Keratinocyte (primary cell): ENCODE measurements around the gene TOM1. TPM values are rescaled to one million over a fixed set of nuclear protein-coding genes. Genes with fewer than 3 reads are reported as not detected.

Source experiments
- DNase-seq: peaks from one replicate; pipeline ENCODE4 v3.0.0-alpha.2; 2011; ENCODE audit warnings: low read depth, missing footprints, low spot score
- FAIRE-seq: peaks from 2 replicates; lab custom pipeline; 2011; peaks lifted over from hg19 to GRCh38; lab: Jason Lieb, UNC
- H2AFZ ChIP-seq: 2 replicates; pipeline ENCODE4 v1.6.0; 2012; ENCODE audit warnings: low read length, control low read depth, inconsistent platforms; ENCODE audit not compliant: control insufficient read depth
- H3K27ac ChIP-seq: 2 replicates; pipeline ENCODE4 v1.5.1; 2011; ENCODE audit warnings: low read length; ENCODE audit not compliant: control insufficient read depth, insufficient read depth
- H3K27me3 ChIP-seq: 3 replicates; pipeline ENCODE4 v1.6.0; 2011; ENCODE audit warnings: low read length; ENCODE audit not compliant: control insufficient read depth, insufficient read depth; ENCODE audit errors: extremely low read depth
- H3K36me3 ChIP-seq, 2 experiments: 2 replicates in 1 of 2; 3 replicates in 1 of 2; pipeline ENCODE4 v1.5.1; 2011; ENCODE audit warnings: low read length in 2 of 2, mild to moderate bottlenecking in 1 of 2; ENCODE audit not compliant: control insufficient read depth in 2 of 2, insufficient read depth in 2 of 2; ENCODE audit errors: extremely low read depth in 1 of 2
- H3K4me1 ChIP-seq: 3 replicates; pipeline ENCODE4 v1.5.1; 2011; ENCODE audit warnings: low read length; ENCODE audit not compliant: control insufficient read depth, insufficient read depth; ENCODE audit errors: extremely low read depth
- H3K4me2 ChIP-seq: 3 replicates; pipeline ENCODE4 v1.6.0; 2011; ENCODE audit warnings: low read depth, low read length; ENCODE audit not compliant: control insufficient read depth, insufficient read depth; ENCODE audit errors: extremely low read depth
- H3K4me3 ChIP-seq, 3 experiments: fragments of 200-600 bp in 1 of 3; sonication (generic) in 1 of 3; 2 replicates in 2 of 3; 3 replicates in 1 of 3; pipeline ENCODE4 v1.5.1; 2011 to 2016; ENCODE audit warnings: low read length in 3 of 3, mild to moderate bottlenecking in 3 of 3, control low read depth in 2 of 3, inconsistent platforms in 1 of 3, low read depth in 1 of 3, mixed read lengths in 1 of 3, mixed run types in 1 of 3, moderate library complexity in 1 of 3; ENCODE audit not compliant: control insufficient read depth in 2 of 3, insufficient read depth in 2 of 3; ENCODE audit errors: extremely low read depth in 1 of 3
- H3K79me2 ChIP-seq: 2 replicates; pipeline ENCODE4 v1.6.0; 2012; ENCODE audit warnings: low read length; ENCODE audit not compliant: control insufficient read depth, insufficient read depth
- H3K9ac ChIP-seq: 3 replicates; pipeline ENCODE4 v1.6.0; 2011; ENCODE audit warnings: low read length; ENCODE audit not compliant: control insufficient read depth, insufficient read depth; ENCODE audit errors: extremely low read depth
- H3K9me1 ChIP-seq: 3 replicates; pipeline ENCODE4 v1.6.0; 2011; ENCODE audit warnings: low read length; ENCODE audit not compliant: control insufficient read depth, insufficient read depth; ENCODE audit errors: extremely low read depth
- H3K9me3 ChIP-seq: 2 replicates; pipeline ENCODE4 v1.5.1; 2012; ENCODE audit warnings: low read depth, low read length; ENCODE audit not compliant: control insufficient read depth
- H4K20me1 ChIP-seq: 3 replicates; pipeline ENCODE4 v1.6.0; 2011; ENCODE audit warnings: low read length; ENCODE audit not compliant: control insufficient read depth, insufficient read depth; ENCODE audit errors: extremely low read depth
- EZH2 ChIP-seq: IDR thresholded peaks from one replicate; pipeline ENCODE4 v1.6.1; 2012; ENCODE audit warnings: inconsistent platforms, mild to moderate bottlenecking, low read length, moderate library complexity
- dilution Hi-C: fragments of 300-500 bp; cut with MboI; formaldehyde crosslinking; loops from one replicate; pipeline ENCODE4 v1.7.0; 2020; ENCODE audit warnings: low sequenced_read_pairs; ENCODE audit not compliant: extremely low pct_ligation_motif_present
- polyA plus RNA-seq, 5 experiments: library from polyadenylated mRNA; depleted of rRNA in 3 of 5; stranded (reverse) in 3 of 5; stranded (forward) in 1 of 5; unstranded in 1 of 5; fragments of >200 nt; gene quantifications; 1 replicate in 1 of 5; 2 replicates in 3 of 5; 3 replicates in 1 of 5; pipeline versions ENCODE4 v1.2.1 to v1.2.3, GENCODE V29; 2011 to 2012; ENCODE audit warnings: missing spikeins in 2 of 5, low read depth in 1 of 5, low replicate concordance in 1 of 5
- small RNA-seq, 3 experiments: library from RNA; depleted of rRNA; stranded (forward); fragments of <200 nt; gene quantifications; one replicate each; pipeline ENCODE3, GENCODE V24; 2012; ENCODE audit warnings: low read depth in 3 of 3, low replicate concordance in 1 of 3; ENCODE audit not compliant: insufficient read length in 3 of 3
- TF ChIP-seq, protein P1 (sequence below), 3 experiments: IDR thresholded peaks in 1 of 3; conservative IDR thresholded peaks in 1 of 3; optimal IDR thresholded peaks in 1 of 3; 2 replicates in 2 of 3; 3 replicates in 1 of 3; pipeline versions ENCODE3 to v1.5.1; 2011; ENCODE audit warnings: low read length in 3 of 3, mild to moderate bottlenecking in 3 of 3, moderate library complexity in 2 of 3, control low read depth in 1 of 3, inconsistent platforms in 1 of 3; ENCODE audit not compliant: insufficient read depth in 2 of 3; ENCODE audit errors: extremely low read depth in 1 of 3

TOM1 gene
- polyA plus RNA-seq, 1 donor (not counting 4 experiments of a cell fraction or from before 2014, with no cell fraction given) = 17.4 TPM

- Histone ChIP-seq H3K79me2 (peaks cover 2% of the 10 kb centered on the region), H3K36me3 (peaks cover 4 to 8% of the 10 kb centered on the region in 2 experiments)
- FAIRE-seq = no peak
Measured at GRCh38 chr22:35397095-35397904, 97.6 kb downstream of the TOM1 start.

More at GRCh38 chr22:35397095-35397904, 97.6 kb downstream of the TOM1 start:
- H3K4me3 ChIP-seq = no peak overlapping the region
- no peaks in the 10 kb centered on the region for H3K27me3 ChIP-seq
- no peak overlapping the region for H3K9ac ChIP-seq
- dilution Hi-C loops = no loop called here
- TF ChIP-seq EZH2 = no peak
- TF ChIP-seq, protein P1, sequence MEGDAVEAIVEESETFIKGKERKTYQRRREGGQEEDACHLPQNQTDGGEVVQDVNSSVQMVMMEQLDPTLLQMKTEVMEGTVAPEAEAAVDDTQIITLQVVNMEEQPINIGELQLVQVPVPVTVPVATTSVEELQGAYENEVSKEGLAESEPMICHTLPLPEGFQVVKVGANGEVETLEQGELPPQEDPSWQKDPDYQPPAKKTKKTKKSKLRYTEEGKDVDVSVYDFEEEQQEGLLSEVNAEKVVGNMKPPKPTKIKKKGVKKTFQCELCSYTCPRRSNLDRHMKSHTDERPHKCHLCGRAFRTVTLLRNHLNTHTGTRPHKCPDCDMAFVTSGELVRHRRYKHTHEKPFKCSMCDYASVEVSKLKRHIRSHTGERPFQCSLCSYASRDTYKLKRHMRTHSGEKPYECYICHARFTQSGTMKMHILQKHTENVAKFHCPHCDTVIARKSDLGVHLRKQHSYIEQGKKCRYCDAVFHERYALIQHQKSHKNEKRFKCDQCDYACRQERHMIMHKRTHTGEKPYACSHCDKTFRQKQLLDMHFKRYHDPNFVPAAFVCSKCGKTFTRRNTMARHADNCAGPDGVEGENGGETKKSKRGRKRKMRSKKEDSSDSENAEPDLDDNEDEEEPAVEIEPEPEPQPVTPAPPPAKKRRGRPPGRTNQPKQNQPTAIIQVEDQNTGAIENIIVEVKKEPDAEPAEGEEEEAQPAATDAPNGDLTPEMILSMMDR (optimal IDR thresholded peaks at IDR 0.05 in 1 of 3, IDR thresholded peaks at IDR 0.05 in 1 of 3, conservative IDR thresholded peaks at IDR 0.05 in 1 of 3; ENCODE audit: extremely low read depth in 1 of 3, insufficient read depth in 2 of 3, low read length in 3 of 3) = no peak
- H3K9me1 ChIP-seq = no peaks in the 10 kb centered on the region
- peaks cover 14% of the 10 kb centered on the region for H3K4me1 ChIP-seq
- no peak overlapping the region for H3K27ac ChIP-seq
- DNase-seq = no peak
- H3K9me3 ChIP-seq = no peaks in the 10 kb centered on the region
- no peaks in the 10 kb centered on the region for H4K20me1 ChIP-seq
- H2AFZ ChIP-seq = no peak overlapping the region
- no peak overlapping the region for H3K4me2 ChIP-seq

Small RNAs within 50 kb of the gene (small RNA-seq; reads per million reads assigned to genes)
- gene MIR3909 (0 to 0.33 (median 0) reads per million in 3 experiments), gene MIR6069 (0 reads per million in 3 experiments)

Other genes with a start within 250 kb of the TOM1 start
- not detected in 3 replicates for gene ISX, start 233.7 kb upstream of the TOM1 start, polyA plus RNA-seq
- gene HMGXB4, start 42.4 kb upstream of the TOM1 start, polyA plus RNA-seq = 15.4 to 22.6 TPM (median 22.4 TPM) in 3 replicates
- 1.5 to 4.5 TPM (median 2.5 TPM) in 3 replicates for gene HMOX1, start 81.2 kb downstream of the TOM1 start, polyA plus RNA-seq
- 10.6 to 31.1 TPM (median 24.4 TPM) in 3 replicates for gene MCM5, start 100.2 kb downstream of the TOM1 start, polyA plus RNA-seq
- 0.01 to 0.03 TPM in 2 of 3 replicates, not detected in the other for gene RASD2, start 240.9 kb downstream of the TOM1 start, polyA plus RNA-seq